Glutamatergic neuron (in vitro differentiated cells): ENCODE results near the gene C4BPA. TPM values are rescaled to one million over a fixed set of nuclear protein-coding genes. Genes with fewer than 3 reads are reported as not detected.

Source experiments
- DNase-seq: peaks from one replicate; pipeline ENCODE4 v3.0.0; 2022
- H3K27ac Mint-ChIP-seq: one replicate; pipeline ENCODE4 v1.8.0; 2020; ENCODE audit warnings: mild to moderate bottlenecking, mixed read lengths, inconsistent platforms; ENCODE audit not compliant: unreplicated experiment
- H3K27me3 Mint-ChIP-seq: one replicate; pipeline ENCODE4 v1.8.0; 2020; ENCODE audit warnings: mild to moderate bottlenecking, moderate library complexity, mixed read lengths, inconsistent platforms; ENCODE audit not compliant: unreplicated experiment
- H3K36me3 Mint-ChIP-seq: one replicate; pipeline ENCODE4 v1.8.0; 2020; ENCODE audit warnings: mild to moderate bottlenecking, mixed read lengths, inconsistent platforms; ENCODE audit not compliant: unreplicated experiment
- H3K4me1 Mint-ChIP-seq: one replicate; pipeline ENCODE4 v1.8.0; 2020; ENCODE audit warnings: mild to moderate bottlenecking, low read depth, mixed read lengths, inconsistent platforms; ENCODE audit not compliant: unreplicated experiment
- H3K4me3 Mint-ChIP-seq: one replicate; pipeline ENCODE4 v1.8.0; 2020; ENCODE audit warnings: mild to moderate bottlenecking, mixed read lengths, inconsistent platforms; ENCODE audit not compliant: unreplicated experiment
- H3K9me3 Mint-ChIP-seq: one replicate; pipeline ENCODE4 v1.8.0; 2020; ENCODE audit warnings: mild to moderate bottlenecking, moderate library complexity, mixed read lengths, inconsistent platforms; ENCODE audit not compliant: unreplicated experiment
- long read RNA-seq: library from polyadenylated mRNA; unstranded; transcript quantifications from one replicate; pipeline ENCODE4 v2.0.0, GENCODE V29; 2020; ENCODE audit not compliant: unreplicated experiment
- total RNA-seq: library from RNA; stranded (reverse); fragmentation: NEBNext Ultra II Directional; extraction: Animal tissue kit (Norgen Biotek cat#: 25700); gene quantifications from one replicate; pipeline ENCODE4 v1.2.1, GENCODE V29; 2021; ENCODE audit not compliant: unreplicated experiment
- TF ChIP-seq, protein P1 (sequence below): fragments of 200-600 bp; sonication (generic); IDR thresholded peaks from one replicate; pipeline ENCODE4 v1.5.0; 2021; ENCODE audit not compliant: partially characterized antibody, unreplicated experiment

The C4BPA gene
- not detected for total RNA-seq
- long read RNA-seq: 0 reads

DNA sequence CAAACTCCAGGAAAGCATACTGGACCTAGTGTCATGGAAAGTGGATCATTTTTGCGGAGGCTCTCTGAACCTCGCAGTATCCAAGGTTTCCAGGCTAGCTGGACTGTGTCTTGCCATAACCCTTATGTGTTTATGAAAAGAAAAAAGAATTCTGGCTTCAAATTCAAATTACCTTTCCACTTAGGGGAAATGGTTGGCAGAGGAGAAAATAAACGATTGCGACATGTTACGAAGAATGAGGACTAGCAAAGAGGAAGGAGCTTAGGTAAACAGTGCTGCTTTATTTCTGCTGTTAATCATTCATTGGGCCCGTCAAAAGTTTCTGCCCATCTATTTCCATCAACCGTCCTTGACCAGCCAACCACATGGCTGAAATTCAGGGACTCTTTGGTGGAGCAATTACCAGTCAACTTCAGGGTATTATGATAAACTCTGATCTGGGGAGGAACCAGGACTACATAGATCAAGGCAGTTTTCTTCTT is at the start of gene C4BPA:
Gene C4BPA, plus strand, starts transcription at position 342 of the 482 bp plus-strand sequence. CDS start 8,793 bp downstream, outside the sequence.
- Mint-ChIP-seq H3K4me3 (no peak within 1 kb of the TSS), H3K9me3 (no peaks in the 10 kb centered on the region)
- TF ChIP-seq, protein P1, sequence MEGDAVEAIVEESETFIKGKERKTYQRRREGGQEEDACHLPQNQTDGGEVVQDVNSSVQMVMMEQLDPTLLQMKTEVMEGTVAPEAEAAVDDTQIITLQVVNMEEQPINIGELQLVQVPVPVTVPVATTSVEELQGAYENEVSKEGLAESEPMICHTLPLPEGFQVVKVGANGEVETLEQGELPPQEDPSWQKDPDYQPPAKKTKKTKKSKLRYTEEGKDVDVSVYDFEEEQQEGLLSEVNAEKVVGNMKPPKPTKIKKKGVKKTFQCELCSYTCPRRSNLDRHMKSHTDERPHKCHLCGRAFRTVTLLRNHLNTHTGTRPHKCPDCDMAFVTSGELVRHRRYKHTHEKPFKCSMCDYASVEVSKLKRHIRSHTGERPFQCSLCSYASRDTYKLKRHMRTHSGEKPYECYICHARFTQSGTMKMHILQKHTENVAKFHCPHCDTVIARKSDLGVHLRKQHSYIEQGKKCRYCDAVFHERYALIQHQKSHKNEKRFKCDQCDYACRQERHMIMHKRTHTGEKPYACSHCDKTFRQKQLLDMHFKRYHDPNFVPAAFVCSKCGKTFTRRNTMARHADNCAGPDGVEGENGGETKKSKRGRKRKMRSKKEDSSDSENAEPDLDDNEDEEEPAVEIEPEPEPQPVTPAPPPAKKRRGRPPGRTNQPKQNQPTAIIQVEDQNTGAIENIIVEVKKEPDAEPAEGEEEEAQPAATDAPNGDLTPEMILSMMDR: no peak

DNA sequence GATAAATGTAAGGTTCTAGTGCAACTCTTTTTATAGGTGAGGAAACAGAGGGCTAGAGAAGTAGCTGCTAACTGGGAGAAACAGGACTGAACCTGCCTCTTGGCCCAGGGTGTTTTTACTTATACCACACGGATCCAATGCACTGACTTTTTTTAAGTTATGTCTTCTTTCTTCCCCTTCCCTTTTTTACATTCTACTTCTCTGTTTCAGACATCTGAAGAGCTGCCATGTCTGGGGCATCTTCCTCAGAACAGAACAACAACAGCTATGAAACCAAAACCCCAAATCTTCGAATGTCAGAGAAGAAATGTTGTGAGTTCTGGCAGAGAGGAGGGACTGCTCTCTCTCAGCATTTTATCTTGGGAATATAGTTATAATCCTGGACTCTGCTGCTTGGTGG is 49.5 kb upstream of the C4BPA start:
- no peaks in the 10 kb centered on the region for H3K36me3 Mint-ChIP-seq
- no peak for DNase-seq
- H3K27ac Mint-ChIP-seq: no peak overlapping the region
- peaks cover 6% of the 10 kb centered on the region for H3K27me3 Mint-ChIP-seq
- peaks cover 4% of the 10 kb centered on the region for H3K9me3 Mint-ChIP-seq
- H3K4me1 Mint-ChIP-seq: peaks cover 13% of the 10 kb centered on the region
- H3K4me3 Mint-ChIP-seq: peak overlapping the region; percentile 37
- TF ChIP-seq, protein P1: no peak

More for the DNA sequence above, at the start of gene C4BPA:
- Mint-ChIP-seq H3K4me1 (no peaks in the 10 kb centered on the region), H3K36me3 (no peaks in the 10 kb centered on the region), H3K27me3 (no peaks in the 10 kb centered on the region), H3K27ac (no peak within 1 kb of the TSS)
- no peak for DNase-seq

DNA sequence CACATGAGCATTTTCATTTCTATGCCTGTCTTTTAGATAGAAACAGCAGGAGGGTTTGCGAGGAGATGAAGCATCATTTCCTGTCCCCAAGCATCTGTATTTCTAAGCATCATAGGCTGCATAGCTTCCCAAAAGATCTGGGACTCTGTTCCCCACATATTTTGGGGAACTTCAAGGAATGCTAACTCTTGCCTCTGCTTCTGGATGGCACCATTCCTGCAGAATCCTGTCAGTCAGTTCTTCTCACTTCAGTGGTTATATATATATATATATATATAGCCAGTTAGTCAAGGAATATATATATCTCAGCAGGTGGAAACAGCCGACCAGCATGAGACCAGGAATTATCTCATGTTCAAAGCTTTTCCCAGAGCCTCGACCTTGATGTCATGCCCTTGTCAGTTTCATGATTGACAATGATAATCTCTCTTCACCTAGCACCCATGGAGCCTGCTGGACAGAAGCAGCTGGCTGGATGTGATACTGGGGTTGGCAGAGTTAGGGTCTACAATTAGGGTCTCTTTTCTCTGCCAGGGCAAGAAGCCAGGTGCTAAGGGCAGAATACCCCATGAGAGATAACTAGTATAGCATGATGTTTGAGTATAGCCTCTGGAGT is 48.5 kb upstream of the C4BPA start:
- Mint-ChIP-seq H3K36me3 (no peaks in the 10 kb centered on the region), H3K27ac (no peak overlapping the region), H3K4me1 (peaks cover 12% of the 10 kb centered on the region), H3K4me3 (no peak overlapping the region), H3K27me3 (peaks cover under 1% of the 10 kb centered on the region), H3K9me3 (peaks cover under 1% of the 10 kb centered on the region)
- TF ChIP-seq, protein P1: no peak
- DNase-seq: no peak

DNA sequence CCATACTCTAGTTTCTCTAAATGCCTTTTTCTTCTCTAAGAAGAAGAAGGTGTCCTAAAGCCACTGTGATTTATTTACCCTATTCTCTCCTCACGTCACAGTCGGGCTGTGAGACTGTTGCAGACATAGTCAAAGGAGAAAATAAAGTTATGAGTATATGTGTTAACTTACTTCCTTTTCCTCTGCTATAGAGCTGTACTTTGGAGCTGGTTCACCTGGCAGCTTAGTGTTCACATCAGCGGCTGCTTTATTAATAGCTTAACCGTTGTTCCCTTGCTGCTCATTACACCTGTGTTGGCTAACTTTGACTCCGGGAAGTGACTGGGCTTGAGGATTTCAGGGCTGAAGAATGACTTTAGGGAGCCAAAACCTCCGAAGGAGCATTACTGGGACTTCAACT is 47.4 kb upstream of the C4BPA start:
- Mint-ChIP-seq H3K9me3 (no peaks in the 10 kb centered on the region), H3K4me3 (no peak overlapping the region), H3K27me3 (no peaks in the 10 kb centered on the region), H3K27ac (no peak overlapping the region), H3K36me3 (no peaks in the 10 kb centered on the region), H3K4me1 (peaks cover 10% of the 10 kb centered on the region)
- TF ChIP-seq, protein P1: no peak
- DNase-seq: no peak

DNA sequence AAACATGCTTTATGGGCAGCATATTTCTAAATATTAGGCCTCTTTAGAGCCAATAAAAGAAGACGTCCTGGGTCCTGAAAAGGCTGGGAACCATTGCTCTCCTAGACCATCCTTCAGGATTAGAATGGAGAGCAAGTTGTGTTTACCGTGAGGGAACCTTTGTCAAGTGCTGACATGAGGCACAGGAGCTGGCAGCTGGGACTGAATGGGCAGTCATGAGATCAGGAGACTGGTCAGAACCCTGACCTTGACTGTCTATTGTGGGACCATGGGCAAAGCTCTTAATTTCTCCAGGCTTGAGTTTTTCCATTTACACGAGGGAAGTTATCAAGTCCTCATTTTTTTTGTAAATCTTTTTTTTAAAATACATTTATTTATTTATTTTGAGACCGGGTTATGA is 45.8 kb upstream of the C4BPA start:
- TF ChIP-seq, protein P1: no peak
- no peak overlapping the region for H3K4me3 Mint-ChIP-seq
- peaks cover 8% of the 10 kb centered on the region for H3K4me1 Mint-ChIP-seq
- no peaks in the 10 kb centered on the region for H3K36me3 Mint-ChIP-seq
- H3K27ac Mint-ChIP-seq: no peak overlapping the region
- DNase-seq: no peak
- no peaks in the 10 kb centered on the region for H3K27me3 Mint-ChIP-seq
- no peaks in the 10 kb centered on the region for H3K9me3 Mint-ChIP-seq
